HG03039 (cell line): Measurements from ENCODE around the gene MXI1.
A peak's percentile ranks its signal among the peaks of the same experiment; 100 is the strongest.
"Not testable (repeated sequence)": the region's sequence is repeated elsewhere in the genome, so short reads cannot be mapped to it uniquely, and the experiment has no call there.

Experiments used
- ATAC-seq: cut with Tn5 transposase; IDR thresholded peaks from one replicate; pipeline ENCODE4 v1.9.1; 2021; ENCODE audit warnings: mild to moderate bottlenecking, moderate library complexity; ENCODE audit not compliant: unreplicated experiment

The MXI1 gene

GRCh38 chr10:110272995-110273394 is 65.6 kb downstream of the MXI1 start:
- ATAC-seq = not testable (repeated sequence)

GRCh38 chr10:110273474-110273873 is 66.1 kb downstream of the MXI1 start:
- ATAC-seq = no peak

- no peak for ATAC-seq
Observed at GRCh38 chr10:110274072-110274627, 66.7 kb downstream of the MXI1 start.

GRCh38 chr10:110274647-110275046 is 67.2 kb downstream of the MXI1 start:
- ATAC-seq = no peak

- no peak for ATAC-seq
Observed at GRCh38 chr10:110275128-110275729, 67.8 kb downstream of the MXI1 start.

GRCh38 chr10:110276603-110277002 is 69.2 kb downstream of the MXI1 start:
- ATAC-seq = no peak

GRCh38 chr10:110277591-110277990 is 70.2 kb downstream of the MXI1 start:
- no peak for ATAC-seq

GRCh38 chr10:110278562-110279406 is 71.4 kb downstream of the MXI1 start:
- no peak for ATAC-seq

GRCh38 chr10:110279407-110279986 is 72.1 kb downstream of the MXI1 start:
- no peak for ATAC-seq

GRCh38 chr10:110284262-110284661 is 76.9 kb downstream of the MXI1 start:
- no peak for ATAC-seq

- no peak for ATAC-seq
Observed at GRCh38 chr10:110285501-110285900, 78.1 kb downstream of the MXI1 start.

GRCh38 chr10:110286841-110287240 is 79.4 kb downstream of the MXI1 start:
- ATAC-seq = no peak

GRCh38 chr10:110296966-110297365 is 89.6 kb downstream of the MXI1 start:
- ATAC-seq = no peak

GRCh38 chr10:110300486-110300986 is 93.1 kb downstream of the MXI1 start:
- ATAC-seq = no peak

- ATAC-seq = no peak
Observed at GRCh38 chr10:110303681-110304080, 96.3 kb downstream of the MXI1 start.

GRCh38 chr10:110304394-110304779 is 97.0 kb downstream of the MXI1 start:
- ATAC-seq = peak; percentile 40

- peak; percentile 91 for ATAC-seq
Observed at GRCh38 chr10:110304780-110305421, 97.5 kb downstream of the MXI1 start, which contains the start of gene SMNDC1. Gene SMNDC1 (minus strand): TSS chr10:110304920. CDS start chr10:110303587, 1,333 bp downstream.

- ATAC-seq = peak; percentile 38
Observed at GRCh38 chr10:110305767-110306451, 98.5 kb downstream of the MXI1 start.

GRCh38 chr10:110306452-110306768 is 99.0 kb downstream of the MXI1 start:
- no peak for ATAC-seq

GRCh38 chr10:110307805-110308204 is 100.4 kb downstream of the MXI1 start:
- no peak for ATAC-seq
